ENCODE results near the gene CDX2.
"Not testable (repeated sequence)": the region's sequence is repeated elsewhere in the genome, so short reads cannot be mapped to it uniquely, and the experiment has no call there.

- TF ChIP-seq CTCF, EP300, POLR2A (IDR thresholded peaks at IDR 0.05): not testable (repeated sequence)
These were observed 4.9 kb downstream of the CDX2 start for GRCh38 chr13:27964206-27964605.
